Fibroblast of the aortic adventitia (primary cell): ENCODE results near the gene ZNF407. TPM values are rescaled to one million over a fixed set of nuclear protein-coding genes. Genes with fewer than 3 reads are reported as not detected.

Experiments
- DNase-seq: peaks from one replicate; pipeline ENCODE4 v3.0.0-alpha.2; 2010; ENCODE audit warnings: low read depth
- H3K4me3 ChIP-seq: 2 replicates; pipeline ENCODE4 v1.5.1; 2011; ENCODE audit warnings: low read depth, mild to moderate bottlenecking, control low read depth, low read length, moderate library complexity
- total RNA-seq: library from RNA; depleted of rRNA; stranded (reverse); fragments of >200 nt; gene quantifications from 2 replicates; pipeline ENCODE4 v1.2.3, GENCODE V29; 2012; ENCODE audit warnings: low replicate concordance
- TF ChIP-seq, protein P1 (sequence below): IDR thresholded peaks from 2 replicates; pipeline ENCODE4 v1.5.1; 2011; ENCODE audit warnings: mild to moderate bottlenecking, low read length, control low read depth, inconsistent platforms; ENCODE audit not compliant: insufficient read depth

Gene ZNF407
- total RNA-seq, 1 donor: 21.7 TPM

GRCh38 chr18:75054046-75054445 lies 456.4 kb downstream of the ZNF407 start:
- no peak for DNase-seq
- TF ChIP-seq, protein P1, sequence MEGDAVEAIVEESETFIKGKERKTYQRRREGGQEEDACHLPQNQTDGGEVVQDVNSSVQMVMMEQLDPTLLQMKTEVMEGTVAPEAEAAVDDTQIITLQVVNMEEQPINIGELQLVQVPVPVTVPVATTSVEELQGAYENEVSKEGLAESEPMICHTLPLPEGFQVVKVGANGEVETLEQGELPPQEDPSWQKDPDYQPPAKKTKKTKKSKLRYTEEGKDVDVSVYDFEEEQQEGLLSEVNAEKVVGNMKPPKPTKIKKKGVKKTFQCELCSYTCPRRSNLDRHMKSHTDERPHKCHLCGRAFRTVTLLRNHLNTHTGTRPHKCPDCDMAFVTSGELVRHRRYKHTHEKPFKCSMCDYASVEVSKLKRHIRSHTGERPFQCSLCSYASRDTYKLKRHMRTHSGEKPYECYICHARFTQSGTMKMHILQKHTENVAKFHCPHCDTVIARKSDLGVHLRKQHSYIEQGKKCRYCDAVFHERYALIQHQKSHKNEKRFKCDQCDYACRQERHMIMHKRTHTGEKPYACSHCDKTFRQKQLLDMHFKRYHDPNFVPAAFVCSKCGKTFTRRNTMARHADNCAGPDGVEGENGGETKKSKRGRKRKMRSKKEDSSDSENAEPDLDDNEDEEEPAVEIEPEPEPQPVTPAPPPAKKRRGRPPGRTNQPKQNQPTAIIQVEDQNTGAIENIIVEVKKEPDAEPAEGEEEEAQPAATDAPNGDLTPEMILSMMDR: no peak

DNA sequence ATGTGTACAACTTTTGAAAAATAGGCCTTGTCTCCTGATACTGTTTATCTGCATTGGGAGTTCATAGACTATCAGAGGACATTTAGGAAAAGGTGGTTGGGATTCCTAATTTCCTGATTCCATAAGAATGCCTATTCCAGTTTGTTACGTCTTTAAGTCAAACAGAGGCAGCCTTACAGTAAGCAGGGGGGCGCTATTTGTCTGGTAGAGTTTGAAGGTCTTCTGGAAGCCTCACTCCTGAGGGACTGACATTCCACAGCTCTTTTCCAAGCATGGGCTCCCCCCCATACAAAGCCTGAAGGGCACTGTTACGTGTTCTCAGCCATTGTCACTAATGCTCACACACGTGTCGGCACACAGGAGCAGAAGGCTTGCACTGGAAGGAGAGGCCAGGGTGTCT lies 456.9 kb downstream of the ZNF407 start:
- DNase-seq: no peak
- TF ChIP-seq, protein P1: no peak
- no peak overlapping the region for H3K4me3 ChIP-seq

More at GRCh38 chr18:75054046-75054445, 456.4 kb downstream of the ZNF407 start:
- no peak overlapping the region for H3K4me3 ChIP-seq

GRCh38 chr18:75057169-75057960 lies 459.7 kb downstream of the ZNF407 start:
- TF ChIP-seq, protein P1: no peak
- H3K4me3 ChIP-seq: no peak overlapping the region
- DNase-seq: no peak

DNA sequence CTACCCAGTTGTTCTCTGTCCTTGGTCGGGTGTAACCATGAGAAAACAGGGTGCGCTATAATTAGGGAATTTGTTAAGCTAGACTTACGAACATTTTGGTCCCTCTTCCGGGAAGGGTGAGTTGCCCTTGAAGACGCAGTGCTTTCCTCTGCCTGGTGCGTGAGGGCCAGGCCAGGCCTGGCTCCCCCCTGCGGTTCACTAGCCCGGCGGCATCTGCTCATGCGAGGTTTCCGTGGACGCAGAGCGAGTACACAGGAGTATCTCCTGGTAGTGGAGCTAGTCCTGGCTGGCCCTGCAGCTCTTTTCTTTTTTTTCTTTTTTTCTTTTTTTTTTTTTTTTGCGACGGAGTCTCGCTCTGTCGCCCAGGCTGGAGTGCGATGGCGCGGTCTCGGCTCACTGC lies 462.5 kb downstream of the ZNF407 start:
- TF ChIP-seq, protein P1: no peak
- DNase-seq: no peak
- H3K4me3 ChIP-seq: no peak overlapping the region

- DNase-seq: no peak
- TF ChIP-seq, protein P1: no peak
- no peak overlapping the region for H3K4me3 ChIP-seq
Measured at GRCh38 chr18:75062297-75062886, 464.7 kb downstream of the ZNF407 start.

DNA sequence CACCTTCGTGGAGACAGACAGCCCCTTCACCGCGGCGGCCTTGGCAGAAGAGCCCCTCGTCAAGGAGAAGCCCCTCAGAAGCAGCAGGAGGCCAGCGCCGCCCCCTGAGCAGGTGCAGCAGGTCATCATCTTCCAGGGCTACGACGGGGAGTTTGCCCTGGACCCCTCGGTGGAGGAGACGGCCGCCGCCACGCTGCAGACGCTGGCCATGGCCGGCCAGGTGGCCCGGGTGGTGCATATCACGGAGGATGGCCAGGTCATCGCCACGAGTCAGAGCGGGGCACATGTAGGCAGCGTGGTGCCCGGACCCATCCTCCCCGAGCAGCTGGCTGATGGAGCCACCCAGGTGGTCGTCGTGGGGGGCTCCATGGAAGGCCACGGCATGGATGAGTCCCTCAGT lies 465.5 kb downstream of the ZNF407 start:
- TF ChIP-seq, protein P1: no peak
- no peak for DNase-seq
- H3K4me3 ChIP-seq: no peak overlapping the region
